ENCODE data around the gene PRDM2. TPM values are rescaled to one million over a fixed set of nuclear protein-coding genes. Genes with fewer than 3 reads are reported as not detected.

PRDM2 gene
- total and polyA plus RNA-seq, 4 donors = 16.1 to 52.0 (median 28.5) TPM

GRCh38 chr1:13769830-13770229 lies 69.8 kb downstream of the PRDM2 start:
- Histone ChIP-seq H3K36me3 (ENCODE audit: control insufficient read depth in 4 of 4, insufficient read depth in 4 of 4, low read length in 4 of 4) (peaks cover 0 to 6% (median 4%) of the 10 kb centered on the region in 4 donors), H3K4me1 (ENCODE audit: control insufficient read depth in 5 of 5, insufficient read depth in 5 of 5, low read length in 5 of 5) (peaks cover 0 to 11% (median 7%) of the 10 kb centered on the region in 5 donors), H3K4me3 (no peak overlapping the region), H3K9ac (ENCODE audit: insufficient read depth in 1 of 2, low read length in 2 of 2) (no peak overlapping the region), H3K9me3 (ENCODE audit: control insufficient read depth in 4 of 4, insufficient read depth in 3 of 4, low read length in 3 of 4) (no peaks in the 10 kb centered on the region), H3K27me3 (ENCODE audit: control insufficient read depth in 3 of 3, insufficient read depth in 3 of 3, low read length in 2 of 3) (no peaks in the 10 kb centered on the region), H3K27ac (ENCODE audit: low read depth in 1 of 2, low read length in 1 of 2) (no peak overlapping the region)
- no peak for DNase-seq
- no peak for ATAC-seq (ENCODE audit: insufficient read depth, low FRiP score)
- no peak for TF ChIP-seq CTCF (IDR thresholded peaks at IDR 0.05; ENCODE audit: control extremely low read depth, extremely low read depth)
- 97 to 98% methylated on average over 5 of the region's 5 CpGs for WGBS, 2 donors

DNA sequence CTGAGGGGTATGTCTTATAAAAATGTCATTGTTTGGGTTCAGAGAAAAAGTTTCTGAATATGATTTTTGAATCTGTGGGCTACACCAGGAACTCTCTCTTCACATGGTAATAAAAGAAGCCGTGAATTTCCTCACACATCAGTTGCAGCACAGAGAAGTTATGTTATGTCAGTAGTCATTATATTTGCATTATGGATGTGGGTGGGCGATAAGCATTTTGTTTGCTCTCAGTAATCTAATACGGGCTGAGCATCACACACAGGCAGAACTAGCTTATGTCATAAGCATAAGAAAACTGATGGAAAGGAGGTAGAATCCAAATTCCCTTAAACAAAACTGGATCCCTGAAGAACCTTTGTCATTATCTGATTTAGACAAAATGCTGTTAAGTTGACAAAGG lies 70.8 kb downstream of the PRDM2 start:
- DNase-seq (peak in 1 of 3 donors; percentile 42), ATAC-seq (ENCODE audit: insufficient read depth, low FRiP score) (no peak)
- no peak overlapping the region for H3K9ac ChIP-seq (ENCODE audit: insufficient read depth in 1 of 2, low read length in 2 of 2)
- peaks cover 0 to 13% (median 9%) of the 10 kb centered on the region in 4 donors for H3K36me3 ChIP-seq (ENCODE audit: control insufficient read depth in 4 of 4, insufficient read depth in 4 of 4, low read length in 4 of 4)
- no peak overlapping the region for H3K27ac ChIP-seq (ENCODE audit: low read depth in 1 of 2, low read length in 1 of 2)
- no peaks in the 10 kb centered on the region for H3K27me3 ChIP-seq (ENCODE audit: control insufficient read depth in 3 of 3, insufficient read depth in 3 of 3, low read length in 2 of 3)
- TF ChIP-seq CTCF (IDR thresholded peaks at IDR 0.05; ENCODE audit: control extremely low read depth, extremely low read depth) = no peak
- H3K4me1 ChIP-seq (ENCODE audit: control insufficient read depth in 5 of 5, insufficient read depth in 5 of 5, low read length in 5 of 5) = peaks cover 0 to 11% (median 0%) of the 10 kb centered on the region in 5 donors
- no peak overlapping the region for H3K4me3 ChIP-seq
- 64 to 77% methylated on average over 3 of the region's 3 CpGs for WGBS, 2 donors
- H3K9me3 ChIP-seq (ENCODE audit: control insufficient read depth in 4 of 4, insufficient read depth in 3 of 4, low read length in 3 of 4) = no peaks in the 10 kb centered on the region

DNA sequence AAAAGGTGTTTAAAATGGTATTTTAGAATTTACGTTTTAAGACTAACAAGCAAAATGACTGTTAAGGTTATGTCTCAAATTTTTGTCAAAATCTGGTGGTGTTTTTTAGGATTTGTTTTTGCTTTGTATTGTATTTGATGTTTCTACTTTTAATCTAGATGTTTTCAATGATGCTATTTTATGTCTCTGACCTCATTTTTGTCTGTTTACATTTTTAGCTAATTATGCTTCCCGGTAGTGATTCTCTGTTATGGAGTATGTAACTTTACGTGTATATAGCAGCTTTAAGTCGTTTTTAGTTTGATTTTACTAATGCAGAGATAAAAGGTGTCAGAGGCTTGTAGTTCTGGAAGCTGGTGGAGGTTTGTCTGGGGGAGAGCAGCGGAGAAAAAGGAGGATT lies 71.8 kb downstream of the PRDM2 start:
- no peak for TF ChIP-seq CTCF (IDR thresholded peaks at IDR 0.05; ENCODE audit: control extremely low read depth, extremely low read depth)
- 68 to 83% methylated on average over 5 of the region's 5 CpGs for WGBS, 2 donors
- DNase-seq = no peak

DNA sequence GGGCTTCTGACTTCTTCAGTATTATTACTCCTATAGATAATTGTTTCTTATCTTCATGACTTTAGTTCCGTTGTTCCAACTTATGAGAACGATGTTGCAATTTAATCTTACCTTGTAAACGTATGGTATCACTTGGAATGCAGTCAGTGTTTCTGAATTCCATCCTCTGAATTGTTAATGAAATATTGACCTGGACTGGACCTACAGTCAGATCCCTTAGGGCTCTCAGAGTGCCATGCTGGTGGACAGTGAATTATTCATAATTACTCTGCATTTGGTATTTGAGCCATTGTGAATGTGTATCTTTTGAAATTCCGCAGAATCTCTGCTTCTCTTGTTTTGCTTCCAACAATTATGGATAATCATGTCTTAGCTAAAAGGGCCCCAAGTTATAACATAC lies 72.3 kb downstream of the PRDM2 start:
- Histone ChIP-seq H3K9ac (ENCODE audit: insufficient read depth in 1 of 2, low read length in 2 of 2) (no peak overlapping the region), H3K9me3 (ENCODE audit: control insufficient read depth in 4 of 4, insufficient read depth in 3 of 4, low read length in 3 of 4) (no peaks in the 10 kb centered on the region), H3K36me3 (ENCODE audit: control insufficient read depth in 4 of 4, insufficient read depth in 4 of 4, low read length in 4 of 4) (peaks cover 2 to 21% (median 13%) of the 10 kb centered on the region in 4 donors), H3K27ac (ENCODE audit: low read depth in 1 of 2, low read length in 1 of 2) (no peak overlapping the region), H3K27me3 (ENCODE audit: control insufficient read depth in 3 of 3, insufficient read depth in 3 of 3, low read length in 2 of 3) (no peaks in the 10 kb centered on the region), H3K4me3 (no peak overlapping the region), H3K4me1 (ENCODE audit: control insufficient read depth in 5 of 5, insufficient read depth in 5 of 5, low read length in 5 of 5) (peaks cover 0 to 10% (median 0%) of the 10 kb centered on the region in 5 donors)
- TF ChIP-seq CTCF (IDR thresholded peaks at IDR 0.05; ENCODE audit: control extremely low read depth, extremely low read depth) = no peak
- 90% methylated on average over 4 of the region's 4 CpGs for WGBS, 2 donors
- ATAC-seq (ENCODE audit: insufficient read depth, low FRiP score) (no peak), DNase-seq (no peak)

More for the DNA sequence above, 71.8 kb downstream of the PRDM2 start:
- Histone ChIP-seq H3K27me3 (ENCODE audit: control insufficient read depth in 3 of 3, insufficient read depth in 3 of 3, low read length in 2 of 3) (no peaks in the 10 kb centered on the region), H3K4me3 (no peak overlapping the region), H3K36me3 (ENCODE audit: control insufficient read depth in 4 of 4, insufficient read depth in 4 of 4, low read length in 4 of 4) (peaks cover 0 to 17% (median 12%) of the 10 kb centered on the region in 4 donors), H3K9ac (ENCODE audit: insufficient read depth in 1 of 2, low read length in 2 of 2) (no peak overlapping the region), H3K27ac (ENCODE audit: low read depth in 1 of 2, low read length in 1 of 2) (no peak overlapping the region), H3K9me3 (ENCODE audit: control insufficient read depth in 4 of 4, insufficient read depth in 3 of 4, low read length in 3 of 4) (no peaks in the 10 kb centered on the region), H3K4me1 (ENCODE audit: control insufficient read depth in 5 of 5, insufficient read depth in 5 of 5, low read length in 5 of 5) (peaks cover 0 to 10% (median 0%) of the 10 kb centered on the region in 5 donors)
- ATAC-seq (ENCODE audit: insufficient read depth, low FRiP score) = no peak
